GM13977 (cell line): ENCODE data around the gene LIMCH1.

Source experiments
- DNase-seq: peaks from one replicate; pipeline ENCODE4 v3.0.0; 2012; ENCODE audit warnings: low spot score
- in situ Hi-C: fragments of 300-500 bp; cut with MboI; formaldehyde crosslinking; loops from one replicate; pipeline ENCODE4 v1.12.0; 2022; ENCODE audit warnings: low sequenced_read_pairs, low pct_unique_long_range_greater_than_20kb, mixed read lengths, inconsistent platforms; ENCODE audit not compliant: unreplicated experiment
- TF ChIP-seq, protein P1 (sequence below): IDR thresholded peaks from 2 replicates; pipeline ENCODE4 v1.5.1; 2012; ENCODE audit warnings: mild to moderate bottlenecking, control low read depth; ENCODE audit not compliant: insufficient read depth; ENCODE audit errors: extremely low read depth, missing control alignments

LIMCH1 gene

GRCh38 chr4:41668024-41668423 is 130.1 kb downstream of the LIMCH1 start:
- in situ Hi-C loops, result loop anchor here (25.0 kb wide), 1 partner anchor 381 kb away; no protein-coding TSS in a partner anchor
- no peak for DNase-seq
- TF ChIP-seq, protein P1, sequence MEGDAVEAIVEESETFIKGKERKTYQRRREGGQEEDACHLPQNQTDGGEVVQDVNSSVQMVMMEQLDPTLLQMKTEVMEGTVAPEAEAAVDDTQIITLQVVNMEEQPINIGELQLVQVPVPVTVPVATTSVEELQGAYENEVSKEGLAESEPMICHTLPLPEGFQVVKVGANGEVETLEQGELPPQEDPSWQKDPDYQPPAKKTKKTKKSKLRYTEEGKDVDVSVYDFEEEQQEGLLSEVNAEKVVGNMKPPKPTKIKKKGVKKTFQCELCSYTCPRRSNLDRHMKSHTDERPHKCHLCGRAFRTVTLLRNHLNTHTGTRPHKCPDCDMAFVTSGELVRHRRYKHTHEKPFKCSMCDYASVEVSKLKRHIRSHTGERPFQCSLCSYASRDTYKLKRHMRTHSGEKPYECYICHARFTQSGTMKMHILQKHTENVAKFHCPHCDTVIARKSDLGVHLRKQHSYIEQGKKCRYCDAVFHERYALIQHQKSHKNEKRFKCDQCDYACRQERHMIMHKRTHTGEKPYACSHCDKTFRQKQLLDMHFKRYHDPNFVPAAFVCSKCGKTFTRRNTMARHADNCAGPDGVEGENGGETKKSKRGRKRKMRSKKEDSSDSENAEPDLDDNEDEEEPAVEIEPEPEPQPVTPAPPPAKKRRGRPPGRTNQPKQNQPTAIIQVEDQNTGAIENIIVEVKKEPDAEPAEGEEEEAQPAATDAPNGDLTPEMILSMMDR, result no peak

DNA sequence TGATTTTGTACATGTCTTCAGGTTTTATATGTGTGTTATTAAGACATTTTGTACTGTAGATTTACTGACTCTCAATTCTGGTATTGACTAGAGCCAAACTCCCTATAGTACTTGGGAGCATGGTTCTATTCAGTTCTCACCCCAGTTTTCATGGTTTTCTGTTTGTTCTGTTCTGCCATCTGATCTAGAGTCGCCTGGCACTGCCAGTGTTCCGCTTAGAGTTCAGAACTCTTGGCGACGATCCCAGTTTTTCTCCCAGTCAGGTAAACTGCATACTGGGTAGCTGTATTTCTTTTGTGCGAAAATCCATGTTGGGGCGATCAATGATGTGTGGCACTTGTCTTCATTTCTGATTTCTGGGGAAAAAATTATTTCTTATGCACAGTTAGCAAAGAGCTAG is 132.6 kb downstream of the LIMCH1 start:
- TF ChIP-seq, protein P1, result no peak
- in situ Hi-C loops, result loop anchor here (25.0 kb wide), 1 partner anchor 383 kb away; no protein-coding TSS in a partner anchor
- no peak for DNase-seq

DNA sequence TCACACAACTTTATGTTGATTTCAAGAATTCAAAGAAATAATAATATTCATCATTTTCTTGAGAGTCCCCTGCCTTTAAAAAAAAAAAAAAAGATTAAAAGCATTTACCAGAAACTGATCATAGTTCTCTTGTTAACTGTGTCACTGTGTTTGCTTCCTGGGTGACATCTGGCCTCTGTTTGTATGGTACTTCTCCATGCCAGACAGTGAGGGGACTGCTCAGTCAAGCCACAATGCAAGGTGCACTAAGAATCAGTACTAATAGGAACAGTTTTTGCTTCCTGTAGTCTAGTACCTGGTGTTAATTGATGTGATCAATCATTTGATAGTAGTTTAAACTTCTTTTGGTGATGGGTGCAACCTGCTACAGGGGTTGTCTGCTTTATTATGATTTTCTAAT is 133.0 kb downstream of the LIMCH1 start:
- TF ChIP-seq, protein P1, result no peak
- no peak for DNase-seq
- in situ Hi-C loops, result loop anchor here (25.0 kb wide), 1 partner anchor 384 kb away; no protein-coding TSS in a partner anchor

DNA sequence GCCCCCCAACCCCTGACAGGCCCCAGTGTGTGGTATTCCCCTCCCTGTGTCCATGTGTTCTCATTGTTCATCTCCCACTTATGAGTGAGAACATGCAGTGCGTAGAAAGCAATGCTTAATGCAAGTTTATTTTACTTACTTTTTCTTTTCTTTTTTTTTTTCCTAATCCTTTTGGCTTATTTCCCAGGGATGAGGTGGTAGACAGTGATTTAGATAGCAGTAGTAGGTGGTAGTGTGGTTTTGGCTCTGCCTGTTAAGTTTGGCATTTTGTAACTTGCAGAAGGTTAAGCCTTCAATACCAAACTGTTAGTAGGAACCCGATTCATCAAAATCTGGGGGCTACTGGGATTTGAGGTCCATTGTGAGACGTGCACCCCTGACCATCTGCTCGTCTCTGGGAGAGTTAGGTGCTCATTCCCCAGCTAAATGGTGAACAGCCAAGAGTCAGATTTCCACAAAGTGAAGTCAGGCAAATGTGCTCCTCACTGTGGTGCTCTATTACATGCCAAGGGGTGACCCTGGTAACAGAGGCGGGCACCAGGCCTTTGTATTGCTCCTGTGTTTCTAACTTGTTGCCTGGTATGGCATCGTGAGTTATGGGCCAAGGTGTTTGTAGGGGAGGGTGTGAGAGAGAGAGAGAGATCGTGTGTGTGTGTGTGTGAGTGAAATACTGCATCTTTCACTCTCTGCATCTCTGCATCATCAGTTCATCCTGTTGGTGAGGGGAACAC is 140.3 kb downstream of the LIMCH1 start:
- TF ChIP-seq, protein P1, result no peak
- no peak for DNase-seq
- in situ Hi-C loops, result no loop called here

- in situ Hi-C loops, result no loop called here
- no peak for DNase-seq
- TF ChIP-seq, protein P1, result no peak
These were observed 141.0 kb downstream of the LIMCH1 start for GRCh38 chr4:41678951-41679350.

DNA sequence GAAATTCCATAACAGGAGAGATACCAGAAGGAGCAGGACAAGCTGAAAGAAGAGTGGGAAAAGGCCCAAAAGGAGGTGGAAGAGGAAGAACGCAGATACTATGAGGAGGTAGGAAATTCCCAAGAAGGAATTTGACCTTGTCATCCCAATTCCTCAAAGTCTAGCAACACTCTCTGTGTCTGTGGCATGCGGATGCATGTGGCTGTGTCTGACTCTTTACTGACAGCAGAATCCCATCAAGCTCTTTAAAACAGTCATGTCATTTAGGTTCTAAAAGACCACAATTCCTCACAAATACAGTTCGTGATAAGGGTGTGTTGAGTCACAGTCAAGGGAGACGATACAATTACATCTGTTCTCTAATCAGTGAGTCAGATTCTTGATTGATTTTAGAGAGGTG is 142.0 kb downstream of the LIMCH1 start:
- TF ChIP-seq, protein P1, result no peak
- no peak for DNase-seq
- in situ Hi-C loops, result loop anchor here (10.0 kb wide), 1 partner anchor 205 kb away; no protein-coding TSS in a partner anchor
